Neural cell (in vitro differentiated cells): ENCODE results near the gene MYOG. TPM values are rescaled to one million over a fixed set of nuclear protein-coding genes. Genes with fewer than 3 reads are reported as not detected.

Source experiments
- H2AFZ ChIP-seq: fragments of 200-600, 300-800 bp; sonication (generic), shearing (Covaris generic); 2 replicates; pipeline ENCODE4 v1.6.0; 2014; ENCODE audit warnings: low read depth, mild to moderate bottlenecking, antibody characterized with exemption, low read length, moderate library complexity
- H3F3A ChIP-seq: fragments of 200-600 bp; shearing (Covaris generic); 2 replicates; pipeline ENCODE4 v1.6.1; 2016; ENCODE audit warnings: mild to moderate bottlenecking, moderate library complexity, mixed read lengths, antibody characterized with exemption, low read length; ENCODE audit not compliant: insufficient read depth, poor library complexity, severe bottlenecking
- H3K27ac ChIP-seq: fragments of 200-600, 300-800 bp; sonication (generic), shearing (Covaris generic); 2 replicates; pipeline ENCODE4 v1.5.1; 2014; ENCODE audit warnings: mild to moderate bottlenecking, low read length, moderate library complexity
- H3K27me3 ChIP-seq: fragments of 300-800, 200-600 bp; sonication (generic), shearing (Covaris generic); 2 replicates; pipeline ENCODE4 v1.6.0; 2014; ENCODE audit warnings: mild to moderate bottlenecking, low read depth, low read length, moderate library complexity; ENCODE audit not compliant: insufficient read depth
- H3K36me3 ChIP-seq: fragments of 300-800, 200-600 bp; sonication (generic), shearing (Covaris generic); 2 replicates; pipeline ENCODE4 v1.5.1; 2014; ENCODE audit warnings: mild to moderate bottlenecking, antibody characterized with exemption, low read length, moderate library complexity; ENCODE audit not compliant: insufficient read depth
- H3K4me2 ChIP-seq: fragments of 300-800, 200-600 bp; sonication (generic), shearing (Covaris generic); 2 replicates; pipeline ENCODE4 v1.6.0; 2014; ENCODE audit warnings: mild to moderate bottlenecking, low read length
- H3K4me3 ChIP-seq: fragments of 300-800, 200-600 bp; sonication (generic), shearing (Covaris generic); 2 replicates; pipeline ENCODE4 v1.5.1; 2014; ENCODE audit warnings: mild to moderate bottlenecking, low read length, moderate library complexity
- H3K79me2 ChIP-seq: fragments of 200-600 bp; shearing (Covaris generic); replicated peaks from 2 replicates; pipeline ENCODE4 v1.6.0; 2014; ENCODE audit warnings: mild to moderate bottlenecking, low read length, moderate library complexity; ENCODE audit not compliant: insufficient read depth
- H3K9ac ChIP-seq: fragments of 300-800, 200-600 bp; sonication (generic), shearing (Covaris generic); 2 replicates; pipeline ENCODE4 v1.6.1; 2016; ENCODE audit warnings: mild to moderate bottlenecking, low read length, mixed read lengths
- H3K9me2 ChIP-seq: fragments of 200-600 bp; shearing (Covaris generic); 2 replicates; pipeline ENCODE4 v1.6.1; 2016; ENCODE audit warnings: mild to moderate bottlenecking, low read length, mixed read lengths; ENCODE audit not compliant: insufficient read depth
- H3K9me3 ChIP-seq: fragments of 200-600, 300-800 bp; sonication (generic), shearing (Covaris generic); 2 replicates; pipeline ENCODE4 v1.6.1; 2016; ENCODE audit warnings: mild to moderate bottlenecking, mixed run types, low read length, moderate library complexity, mixed read lengths
- H4K20me1 ChIP-seq: fragments of 200-600 bp; shearing (Covaris generic); 2 replicates; pipeline ENCODE4 v1.6.1; 2016; ENCODE audit warnings: mild to moderate bottlenecking, mixed run types; ENCODE audit not compliant: insufficient read depth
- EP300 ChIP-seq: fragments of 450-650 bp; conservative IDR thresholded peaks from 2 replicates; pipeline ENCODE4 v1.6.1; 2014; ENCODE audit warnings: antibody characterized with exemption, mild to moderate bottlenecking, moderate library complexity; ENCODE audit not compliant: poor library complexity, severe bottlenecking
- EZH2 ChIP-seq: fragments of 200-600, 300-800 bp; shearing (Covaris generic), sonication (generic); IDR thresholded peaks from 2 replicates; pipeline ENCODE4 v1.6.1; 2014; ENCODE audit warnings: antibody characterized with exemption, low read length, borderline replicate concordance, mild to moderate bottlenecking; ENCODE audit not compliant: insufficient read depth, poor library complexity, severe bottlenecking
- MXI1 ChIP-seq: fragments of 450-650 bp; conservative IDR thresholded peaks from 2 replicates; pipeline ENCODE4 v1.6.1; 2014; ENCODE audit warnings: antibody characterized with exemption, mild to moderate bottlenecking; ENCODE audit not compliant: poor library complexity, severe bottlenecking
- POLR2AphosphoS5 ChIP-seq: IDR thresholded peaks from 2 replicates; pipeline ENCODE4 v1.6.1; 2012
- RAD21 ChIP-seq: fragments of 450-650 bp; conservative IDR thresholded peaks from 2 replicates; pipeline ENCODE4 v1.6.1; 2014; ENCODE audit warnings: antibody characterized with exemption, mild to moderate bottlenecking, moderate library complexity
- SMC3 ChIP-seq: fragments of 450-650 bp; conservative IDR thresholded peaks from 2 replicates; pipeline ENCODE4 v1.6.1; 2014; ENCODE audit warnings: antibody characterized with exemption, mild to moderate bottlenecking, moderate library complexity; ENCODE audit not compliant: poor library complexity
- TAF1 ChIP-seq: IDR thresholded peaks from 2 replicates; pipeline ENCODE4 v1.6.1; 2012; ENCODE audit warnings: low read depth
- polyA plus RNA-seq: library from polyadenylated mRNA; depleted of rRNA; stranded (reverse); fragments of >200 nt; gene quantifications from 2 replicates; pipeline ENCODE4 v1.2.3, GENCODE V29; 2014
- TF ChIP-seq, protein P1 (sequence below): fragments of 450-650 bp; IDR thresholded peaks from 2 replicates; pipeline ENCODE4 v1.5.1; 2014; ENCODE audit warnings: antibody characterized with exemption, mild to moderate bottlenecking, moderate library complexity; ENCODE audit not compliant: poor library complexity, severe bottlenecking
- TF ChIP-seq, protein P2 (sequence below): IDR thresholded peaks from 2 replicates; pipeline ENCODE4 v1.6.1; 2012; ENCODE audit warnings: borderline replicate concordance

Gene MYOG
- polyA plus RNA-seq, 1 donor from 2014 or later: not detected

GRCh38 chr1:203114202-203114601 is 28.4 kb upstream of the MYOG start:
- TF ChIP-seq, protein P1, sequence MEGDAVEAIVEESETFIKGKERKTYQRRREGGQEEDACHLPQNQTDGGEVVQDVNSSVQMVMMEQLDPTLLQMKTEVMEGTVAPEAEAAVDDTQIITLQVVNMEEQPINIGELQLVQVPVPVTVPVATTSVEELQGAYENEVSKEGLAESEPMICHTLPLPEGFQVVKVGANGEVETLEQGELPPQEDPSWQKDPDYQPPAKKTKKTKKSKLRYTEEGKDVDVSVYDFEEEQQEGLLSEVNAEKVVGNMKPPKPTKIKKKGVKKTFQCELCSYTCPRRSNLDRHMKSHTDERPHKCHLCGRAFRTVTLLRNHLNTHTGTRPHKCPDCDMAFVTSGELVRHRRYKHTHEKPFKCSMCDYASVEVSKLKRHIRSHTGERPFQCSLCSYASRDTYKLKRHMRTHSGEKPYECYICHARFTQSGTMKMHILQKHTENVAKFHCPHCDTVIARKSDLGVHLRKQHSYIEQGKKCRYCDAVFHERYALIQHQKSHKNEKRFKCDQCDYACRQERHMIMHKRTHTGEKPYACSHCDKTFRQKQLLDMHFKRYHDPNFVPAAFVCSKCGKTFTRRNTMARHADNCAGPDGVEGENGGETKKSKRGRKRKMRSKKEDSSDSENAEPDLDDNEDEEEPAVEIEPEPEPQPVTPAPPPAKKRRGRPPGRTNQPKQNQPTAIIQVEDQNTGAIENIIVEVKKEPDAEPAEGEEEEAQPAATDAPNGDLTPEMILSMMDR: no peak
- no peak for TF ChIP-seq EZH2

DNA sequence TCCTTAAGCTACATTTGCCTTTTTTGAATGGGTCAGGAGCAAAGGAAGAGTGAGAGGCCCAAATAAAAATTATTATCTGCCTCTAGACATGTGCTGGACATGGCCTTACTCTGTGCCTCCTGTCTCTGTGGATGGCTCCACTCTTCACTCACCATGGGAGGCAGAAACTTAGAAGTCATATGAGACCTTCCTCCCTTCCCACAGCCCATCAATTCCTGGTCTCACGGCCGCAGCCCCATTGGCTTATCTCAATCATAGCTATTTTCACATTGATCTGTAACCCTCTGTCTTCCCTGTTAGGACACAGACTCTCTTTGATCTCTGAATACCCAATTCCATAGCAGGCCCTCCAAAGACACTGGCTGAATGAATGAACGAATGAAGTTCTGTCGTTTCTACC is 27.5 kb upstream of the MYOG start:
- H3K9me3 ChIP-seq: no peaks in the 10 kb centered on the region
- no peaks in the 10 kb centered on the region for H3K36me3 ChIP-seq
- no peaks in the 10 kb centered on the region for H3K79me2 ChIP-seq
- TF ChIP-seq SMC3 (no peak), RAD21 (no peak), MXI1 (no peak), POLR2AphosphoS5 (no peak), EZH2 (no peak), EP300 (no peak), TAF1 (no peak)
- TF ChIP-seq, protein P2, sequence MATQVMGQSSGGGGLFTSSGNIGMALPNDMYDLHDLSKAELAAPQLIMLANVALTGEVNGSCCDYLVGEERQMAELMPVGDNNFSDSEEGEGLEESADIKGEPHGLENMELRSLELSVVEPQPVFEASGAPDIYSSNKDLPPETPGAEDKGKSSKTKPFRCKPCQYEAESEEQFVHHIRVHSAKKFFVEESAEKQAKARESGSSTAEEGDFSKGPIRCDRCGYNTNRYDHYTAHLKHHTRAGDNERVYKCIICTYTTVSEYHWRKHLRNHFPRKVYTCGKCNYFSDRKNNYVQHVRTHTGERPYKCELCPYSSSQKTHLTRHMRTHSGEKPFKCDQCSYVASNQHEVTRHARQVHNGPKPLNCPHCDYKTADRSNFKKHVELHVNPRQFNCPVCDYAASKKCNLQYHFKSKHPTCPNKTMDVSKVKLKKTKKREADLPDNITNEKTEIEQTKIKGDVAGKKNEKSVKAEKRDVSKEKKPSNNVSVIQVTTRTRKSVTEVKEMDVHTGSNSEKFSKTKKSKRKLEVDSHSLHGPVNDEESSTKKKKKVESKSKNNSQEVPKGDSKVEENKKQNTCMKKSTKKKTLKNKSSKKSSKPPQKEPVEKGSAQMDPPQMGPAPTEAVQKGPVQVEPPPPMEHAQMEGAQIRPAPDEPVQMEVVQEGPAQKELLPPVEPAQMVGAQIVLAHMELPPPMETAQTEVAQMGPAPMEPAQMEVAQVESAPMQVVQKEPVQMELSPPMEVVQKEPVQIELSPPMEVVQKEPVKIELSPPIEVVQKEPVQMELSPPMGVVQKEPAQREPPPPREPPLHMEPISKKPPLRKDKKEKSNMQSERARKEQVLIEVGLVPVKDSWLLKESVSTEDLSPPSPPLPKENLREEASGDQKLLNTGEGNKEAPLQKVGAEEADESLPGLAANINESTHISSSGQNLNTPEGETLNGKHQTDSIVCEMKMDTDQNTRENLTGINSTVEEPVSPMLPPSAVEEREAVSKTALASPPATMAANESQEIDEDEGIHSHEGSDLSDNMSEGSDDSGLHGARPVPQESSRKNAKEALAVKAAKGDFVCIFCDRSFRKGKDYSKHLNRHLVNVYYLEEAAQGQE: no peak
- TF ChIP-seq, protein P1: no peak
- H3K27ac ChIP-seq: no peak overlapping the region
- no peaks in the 10 kb centered on the region for H4K20me1 ChIP-seq
- peaks cover 18% of the 10 kb centered on the region for H3K27me3 ChIP-seq
- no peak overlapping the region for H3K4me2 ChIP-seq
- no peak overlapping the region for H3K9ac ChIP-seq
- no peak overlapping the region for H3K4me3 ChIP-seq
- no peaks in the 10 kb centered on the region for H3K9me2 ChIP-seq
- no peaks in the 10 kb centered on the region for H3F3A ChIP-seq
- H2AFZ ChIP-seq: no peak overlapping the region

More at GRCh38 chr1:203114202-203114601, 28.4 kb upstream of the MYOG start:
- H3K27ac ChIP-seq: no peak overlapping the region
- H3F3A ChIP-seq: no peaks in the 10 kb centered on the region
- no peak overlapping the region for H3K4me2 ChIP-seq
- no peaks in the 10 kb centered on the region for H3K9me3 ChIP-seq
- H3K36me3 ChIP-seq: no peaks in the 10 kb centered on the region
- no peak overlapping the region for H2AFZ ChIP-seq
- no peaks in the 10 kb centered on the region for H3K9me2 ChIP-seq
- no peaks in the 10 kb centered on the region for H4K20me1 ChIP-seq
- no peaks in the 10 kb centered on the region for H3K79me2 ChIP-seq
- H3K4me3 ChIP-seq: no peak overlapping the region
- no peak overlapping the region for H3K9ac ChIP-seq
- peaks cover 16% of the 10 kb centered on the region for H3K27me3 ChIP-seq
